Effector memory CD4-positive, alpha-beta T cell (primary cell): Measurements from ENCODE around the gene NEUROG1.

Source experiments
- DNase-seq, 3 donors: peaks; one replicate each; pipeline ENCODE4 v3.0.0-alpha.2; 2020
- H3K27ac ChIP-seq: 2 replicates; pipeline ENCODE4 v1.7.0; 2013; ENCODE audit warnings: mild to moderate bottlenecking, low read length, moderate library complexity; ENCODE audit not compliant: insufficient read depth, poor library complexity, severe bottlenecking
- H3K27me3 ChIP-seq: replicated peaks from 2 replicates; pipeline ENCODE4 v1.7.0; 2013; ENCODE audit warnings: mild to moderate bottlenecking, low read length; ENCODE audit not compliant: insufficient read depth, control insufficient read depth, poor library complexity, severe bottlenecking
- H3K36me3 ChIP-seq: 2 replicates; pipeline ENCODE4 v1.7.0; 2013; ENCODE audit warnings: mild to moderate bottlenecking, low read length, moderate library complexity; ENCODE audit not compliant: control insufficient read depth, insufficient read depth
- H3K4me1 ChIP-seq: 2 replicates; pipeline ENCODE4 v1.7.0; 2013; ENCODE audit warnings: low read length, mild to moderate bottlenecking; ENCODE audit not compliant: control insufficient read depth, insufficient read depth, poor library complexity, severe bottlenecking
- H3K4me3 ChIP-seq: 2 replicates; pipeline ENCODE4 v1.7.0; 2013; ENCODE audit warnings: low read length, low read depth, mild to moderate bottlenecking; ENCODE audit not compliant: insufficient read depth, poor library complexity, severe bottlenecking
- H3K9me3 ChIP-seq: 2 replicates; pipeline ENCODE4 v1.7.0; 2013; ENCODE audit warnings: mild to moderate bottlenecking, low read length, moderate library complexity; ENCODE audit not compliant: control insufficient read depth

Gene NEUROG1

DNA sequence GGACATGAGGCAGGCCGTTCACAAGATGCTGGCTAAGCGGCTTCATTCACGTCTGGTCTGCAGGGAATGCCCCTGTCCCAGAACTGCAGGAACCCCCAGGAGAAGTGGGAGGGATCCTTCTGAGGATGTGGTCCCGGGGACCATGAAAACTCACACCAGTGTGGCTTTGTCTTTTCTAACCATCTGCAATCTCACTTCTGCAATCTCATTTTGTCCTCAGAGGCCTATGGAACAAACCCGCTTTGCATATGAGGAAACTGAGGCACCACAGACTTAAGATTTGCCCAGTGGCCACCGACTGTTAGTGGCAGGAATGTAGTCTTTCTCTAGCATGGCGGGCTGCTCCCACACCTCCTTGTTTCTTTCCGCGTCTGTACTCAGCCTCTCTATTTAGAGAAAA lies 36.1 kb upstream of the NEUROG1 start:
- no peaks in the 10 kb centered on the region for H3K9me3 ChIP-seq
- H3K4me3 ChIP-seq = no peak overlapping the region
- DNase-seq = no peak
- H3K4me1 ChIP-seq = no peaks in the 10 kb centered on the region
- no peaks in the 10 kb centered on the region for H3K36me3 ChIP-seq
- no peak overlapping the region for H3K27ac ChIP-seq
- H3K27me3 ChIP-seq = no peaks in the 10 kb centered on the region

DNA sequence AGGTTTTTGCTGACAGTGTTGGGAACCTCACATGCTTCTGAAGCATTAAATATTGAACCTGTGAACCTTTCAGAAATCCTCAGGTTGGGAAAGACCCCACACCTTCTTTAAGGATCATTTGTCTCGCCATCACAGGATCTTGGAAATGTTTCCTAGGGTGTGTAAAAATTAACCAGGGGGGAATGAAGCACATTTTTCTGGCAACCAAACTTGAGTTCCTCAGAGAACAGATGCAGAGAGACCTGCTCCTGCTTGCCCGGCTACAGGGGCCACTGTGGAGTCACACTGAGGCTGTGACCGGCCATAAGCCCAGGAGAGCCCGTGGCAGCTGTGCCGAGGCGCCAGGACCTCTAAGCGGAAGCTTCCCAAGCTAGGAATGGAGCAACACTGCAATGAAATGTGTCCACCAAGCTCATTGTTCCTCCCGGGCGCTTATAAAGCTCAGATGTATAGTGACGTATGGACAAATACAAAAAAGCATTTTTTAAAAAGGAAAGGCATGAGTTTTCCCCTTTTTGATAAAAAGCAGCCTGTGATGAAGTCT lies 35.4 kb upstream of the NEUROG1 start:
- H3K27ac ChIP-seq = no peak overlapping the region
- no peaks in the 10 kb centered on the region for H3K4me1 ChIP-seq
- no peak overlapping the region for H3K4me3 ChIP-seq
- no peaks in the 10 kb centered on the region for H3K36me3 ChIP-seq
- H3K27me3 ChIP-seq = no peaks in the 10 kb centered on the region
- H3K9me3 ChIP-seq = no peaks in the 10 kb centered on the region
- no peak for DNase-seq

- DNase-seq = no peak
- H3K4me3 ChIP-seq = no peak overlapping the region
These were observed 34.6 kb upstream of the NEUROG1 start for GRCh38 chr5:135570453-135570764.

GRCh38 chr5:135569755-135570452 lies 34.1 kb upstream of the NEUROG1 start:
- H3K36me3 ChIP-seq = no peaks in the 10 kb centered on the region
- H3K4me3 ChIP-seq = no peak overlapping the region
- H3K4me1 ChIP-seq = no peaks in the 10 kb centered on the region
- no peaks in the 10 kb centered on the region for H3K9me3 ChIP-seq
- DNase-seq = no peak
- no peaks in the 10 kb centered on the region for H3K27me3 ChIP-seq
- no peak overlapping the region for H3K27ac ChIP-seq

More at GRCh38 chr5:135570453-135570764, 34.6 kb upstream of the NEUROG1 start:
- no peaks in the 10 kb centered on the region for H3K27me3 ChIP-seq
- H3K36me3 ChIP-seq = no peaks in the 10 kb centered on the region
- no peaks in the 10 kb centered on the region for H3K4me1 ChIP-seq
- no peaks in the 10 kb centered on the region for H3K9me3 ChIP-seq
- no peak overlapping the region for H3K27ac ChIP-seq

GRCh38 chr5:135568923-135569360 lies 33.2 kb upstream of the NEUROG1 start:
- Histone ChIP-seq H3K4me1 (no peaks in the 10 kb centered on the region), H3K36me3 (no peaks in the 10 kb centered on the region), H3K27me3 (no peaks in the 10 kb centered on the region), H3K4me3 (no peak overlapping the region), H3K9me3 (no peaks in the 10 kb centered on the region), H3K27ac (no peak overlapping the region)
- no peak for DNase-seq

GRCh38 chr5:135568246-135568645 lies 32.5 kb upstream of the NEUROG1 start:
- Histone ChIP-seq H3K27ac (no peak overlapping the region), H3K36me3 (no peaks in the 10 kb centered on the region), H3K27me3 (no peaks in the 10 kb centered on the region), H3K4me3 (no peak overlapping the region), H3K9me3 (no peaks in the 10 kb centered on the region), H3K4me1 (no peaks in the 10 kb centered on the region)
- no peak for DNase-seq

GRCh38 chr5:135567661-135568060 lies 31.9 kb upstream of the NEUROG1 start:
- Histone ChIP-seq H3K36me3 (no peaks in the 10 kb centered on the region), H3K9me3 (no peaks in the 10 kb centered on the region), H3K4me1 (no peaks in the 10 kb centered on the region), H3K27ac (no peak overlapping the region), H3K4me3 (no peak overlapping the region), H3K27me3 (no peaks in the 10 kb centered on the region)
- DNase-seq = no peak

GRCh38 chr5:135566422-135567400 lies 30.9 kb upstream of the NEUROG1 start:
- Histone ChIP-seq H3K9me3 (no peaks in the 10 kb centered on the region), H3K27me3 (no peaks in the 10 kb centered on the region), H3K27ac (no peak overlapping the region), H3K36me3 (no peaks in the 10 kb centered on the region), H3K4me3 (no peak overlapping the region), H3K4me1 (no peaks in the 10 kb centered on the region)
- no peak for DNase-seq

- no peak overlapping the region for H3K27ac ChIP-seq
- no peaks in the 10 kb centered on the region for H3K9me3 ChIP-seq
- H3K36me3 ChIP-seq = no peaks in the 10 kb centered on the region
- DNase-seq = peak in 2 of 3 donors; percentile 21 to 36
- H3K27me3 ChIP-seq = no peaks in the 10 kb centered on the region
- H3K4me1 ChIP-seq = no peaks in the 10 kb centered on the region
- no peak overlapping the region for H3K4me3 ChIP-seq
These were observed 30.1 kb upstream of the NEUROG1 start for GRCh38 chr5:135565725-135566421.
